ENCODE data around the gene ABCC4.

DNA sequence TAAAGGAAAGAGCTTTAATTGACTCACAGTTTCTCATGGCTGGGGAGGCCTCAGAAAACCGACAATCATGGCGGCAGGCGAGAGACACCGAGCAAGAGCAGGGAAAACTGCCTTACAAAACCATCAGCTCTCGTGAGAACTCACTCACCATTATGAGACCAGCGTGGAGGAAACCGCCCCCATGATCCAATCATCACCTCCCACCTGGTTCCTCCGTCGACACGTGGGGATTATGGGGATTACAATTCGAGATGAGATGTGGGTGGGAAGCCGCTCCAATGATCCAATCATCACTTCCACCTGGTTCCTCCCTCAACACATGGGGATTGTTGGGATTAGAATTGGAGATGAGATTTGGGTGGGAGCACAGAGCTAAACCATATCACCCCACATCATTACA lies 293.9 kb downstream of the ABCC4 start:
- no peak for TF ChIP-seq EZH2 (IDR thresholded peaks at IDR 0.05; ENCODE audit: low read length, unreplicated experiment)
- TF ChIP-seq, protein P1, sequence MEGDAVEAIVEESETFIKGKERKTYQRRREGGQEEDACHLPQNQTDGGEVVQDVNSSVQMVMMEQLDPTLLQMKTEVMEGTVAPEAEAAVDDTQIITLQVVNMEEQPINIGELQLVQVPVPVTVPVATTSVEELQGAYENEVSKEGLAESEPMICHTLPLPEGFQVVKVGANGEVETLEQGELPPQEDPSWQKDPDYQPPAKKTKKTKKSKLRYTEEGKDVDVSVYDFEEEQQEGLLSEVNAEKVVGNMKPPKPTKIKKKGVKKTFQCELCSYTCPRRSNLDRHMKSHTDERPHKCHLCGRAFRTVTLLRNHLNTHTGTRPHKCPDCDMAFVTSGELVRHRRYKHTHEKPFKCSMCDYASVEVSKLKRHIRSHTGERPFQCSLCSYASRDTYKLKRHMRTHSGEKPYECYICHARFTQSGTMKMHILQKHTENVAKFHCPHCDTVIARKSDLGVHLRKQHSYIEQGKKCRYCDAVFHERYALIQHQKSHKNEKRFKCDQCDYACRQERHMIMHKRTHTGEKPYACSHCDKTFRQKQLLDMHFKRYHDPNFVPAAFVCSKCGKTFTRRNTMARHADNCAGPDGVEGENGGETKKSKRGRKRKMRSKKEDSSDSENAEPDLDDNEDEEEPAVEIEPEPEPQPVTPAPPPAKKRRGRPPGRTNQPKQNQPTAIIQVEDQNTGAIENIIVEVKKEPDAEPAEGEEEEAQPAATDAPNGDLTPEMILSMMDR (conservative IDR thresholded peaks at IDR 0.05; ENCODE audit: low read depth, low read length) = no peak

Data from PC-3 (cell line).